ENCODE results near the gene AKR1B15. TPM values are rescaled to one million over a fixed set of nuclear protein-coding genes. Genes with fewer than 3 reads are reported as not detected.
"Not testable (repeated sequence)": the region's sequence is repeated elsewhere in the genome, so short reads cannot be mapped to it uniquely, and the experiment has no call there.

Gene AKR1B15
- total RNA-seq, 2 donors from 2014 or later = not detected

DNA sequence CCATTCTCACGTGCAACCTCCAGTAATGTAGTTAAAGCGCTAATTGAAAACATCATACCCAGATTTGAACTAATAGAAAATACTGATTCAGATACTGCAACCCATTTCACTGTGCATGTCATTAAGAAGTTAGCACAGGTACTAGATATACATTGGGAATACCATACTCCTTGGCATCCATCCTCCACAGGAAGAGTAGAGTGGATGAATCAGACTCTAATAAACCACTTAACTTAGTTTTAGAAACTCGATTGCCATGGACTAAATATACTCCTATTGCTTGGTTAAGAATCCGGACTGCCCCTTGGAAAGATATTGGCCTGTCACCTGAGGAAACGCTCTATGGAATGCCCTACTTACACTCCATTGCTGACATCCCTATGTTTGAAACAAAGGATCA lies 9.5 kb downstream of the AKR1B15 start:
- Mint-ChIP-seq H3K4me3 (no peak overlapping the region), H3K4me1 (peaks cover 2% of the 10 kb centered on the region), H3K9me3 (peaks cover 13% of the 10 kb centered on the region), H3K27ac (no peak overlapping the region), H3K36me3 (ENCODE audit: low read depth) (no peaks in the 10 kb centered on the region), H3K27me3 (ENCODE audit: insufficient read depth) (no peaks in the 10 kb centered on the region)
- Histone ChIP-seq H3K27ac (ENCODE audit: low read depth, low read length) (no peak overlapping the region), H3K4me3 (ENCODE audit: low read length) (no peak overlapping the region), H3K9ac (ENCODE audit: extremely low read depth, low read length, poor library complexity, severe bottlenecking) (no peak overlapping the region), H3K4me1 (ENCODE audit: control insufficient read depth, insufficient read depth, low read length) (no peaks in the 10 kb centered on the region), H3K27me3 (ENCODE audit: control insufficient read depth, insufficient read depth, low read length, poor library complexity, severe bottlenecking) (no peaks in the 10 kb centered on the region), H3K36me3 (ENCODE audit: control insufficient read depth, insufficient read depth, low read length) (no peaks in the 10 kb centered on the region), H3K9me3 (ENCODE audit: control insufficient read depth, low read length) (no peaks in the 10 kb centered on the region)
- 89 to 90% methylated on average over 4 to 5 of the region's 5 CpGs for WGBS, 2 experiments (ENCODE audit: insufficient coverage in 1 of 2, insufficient read length in 1 of 2)
- TF ChIP-seq, protein P1, sequence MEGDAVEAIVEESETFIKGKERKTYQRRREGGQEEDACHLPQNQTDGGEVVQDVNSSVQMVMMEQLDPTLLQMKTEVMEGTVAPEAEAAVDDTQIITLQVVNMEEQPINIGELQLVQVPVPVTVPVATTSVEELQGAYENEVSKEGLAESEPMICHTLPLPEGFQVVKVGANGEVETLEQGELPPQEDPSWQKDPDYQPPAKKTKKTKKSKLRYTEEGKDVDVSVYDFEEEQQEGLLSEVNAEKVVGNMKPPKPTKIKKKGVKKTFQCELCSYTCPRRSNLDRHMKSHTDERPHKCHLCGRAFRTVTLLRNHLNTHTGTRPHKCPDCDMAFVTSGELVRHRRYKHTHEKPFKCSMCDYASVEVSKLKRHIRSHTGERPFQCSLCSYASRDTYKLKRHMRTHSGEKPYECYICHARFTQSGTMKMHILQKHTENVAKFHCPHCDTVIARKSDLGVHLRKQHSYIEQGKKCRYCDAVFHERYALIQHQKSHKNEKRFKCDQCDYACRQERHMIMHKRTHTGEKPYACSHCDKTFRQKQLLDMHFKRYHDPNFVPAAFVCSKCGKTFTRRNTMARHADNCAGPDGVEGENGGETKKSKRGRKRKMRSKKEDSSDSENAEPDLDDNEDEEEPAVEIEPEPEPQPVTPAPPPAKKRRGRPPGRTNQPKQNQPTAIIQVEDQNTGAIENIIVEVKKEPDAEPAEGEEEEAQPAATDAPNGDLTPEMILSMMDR (conservative IDR thresholded peaks at IDR 0.05) = no peak
- DNase-seq = no peak

DNA sequence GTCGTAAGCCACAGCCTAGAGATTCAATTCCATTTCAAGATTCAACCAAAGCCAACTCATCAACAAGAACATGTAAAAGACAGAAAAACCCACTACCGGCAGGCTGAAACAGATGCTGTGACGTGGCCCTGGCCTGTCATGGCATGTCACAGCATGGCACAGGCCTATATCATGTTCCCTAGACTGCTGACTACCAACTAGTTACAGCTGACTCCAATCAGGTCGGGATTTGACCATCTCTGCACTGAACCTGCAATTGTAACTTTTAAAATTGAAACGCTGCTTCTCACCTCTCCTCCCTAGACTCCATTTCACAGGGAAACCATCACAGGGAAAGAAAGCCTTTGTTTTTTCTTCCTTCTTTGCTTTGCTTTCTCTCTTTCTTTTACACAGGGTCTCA lies 12.7 kb downstream of the AKR1B15 start:
- H3K4me3 Mint-ChIP-seq; H3K36me3 ChIP-seq (ENCODE audit: control insufficient read depth, insufficient read depth, low read length); H3K9me3 ChIP-seq (ENCODE audit: control insufficient read depth, low read length); H3K27ac ChIP-seq (ENCODE audit: low read depth, low read length); H3K4me1 ChIP-seq (ENCODE audit: control insufficient read depth, insufficient read depth, low read length); DNase-seq; H3K36me3 Mint-ChIP-seq (ENCODE audit: low read depth); H3K27ac Mint-ChIP-seq; H3K27me3 ChIP-seq (ENCODE audit: control insufficient read depth, insufficient read depth, low read length, poor library complexity, severe bottlenecking); H3K4me1 Mint-ChIP-seq; H3K4me3 ChIP-seq (ENCODE audit: low read length); H3K27me3 Mint-ChIP-seq (ENCODE audit: insufficient read depth); H3K9ac ChIP-seq (ENCODE audit: extremely low read depth, low read length, poor library complexity, severe bottlenecking): not testable (repeated sequence)
- WGBS, 2 experiments (ENCODE audit: insufficient coverage in 1 of 2, insufficient read length in 1 of 2) = 87 to 94% methylated on average over 2 to 4 of the region's 5 CpGs
- H3K9me3 Mint-ChIP-seq = peaks cover 19% of the 10 kb centered on the region

DNA sequence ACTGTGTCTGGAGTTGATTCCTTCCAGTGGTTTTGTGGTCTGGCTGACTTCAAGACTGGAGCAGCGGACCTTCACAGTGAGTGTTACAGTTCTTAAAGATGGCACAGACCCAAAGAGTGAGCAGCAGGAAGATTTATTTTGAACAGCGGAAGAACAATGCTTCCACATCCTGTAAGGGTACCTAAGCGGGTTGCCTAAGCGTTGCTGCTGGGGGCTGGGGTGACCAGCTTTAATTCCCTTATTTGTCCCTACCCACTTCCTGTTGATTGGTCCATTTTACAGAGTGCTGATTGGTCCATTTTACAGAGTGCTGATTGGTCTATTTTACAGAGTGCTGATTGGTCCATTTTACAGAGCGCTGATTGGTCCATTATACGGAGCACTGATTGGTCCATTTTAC lies 13.2 kb downstream of the AKR1B15 start:
- no peak for DNase-seq
- TF ChIP-seq, protein P1 (conservative IDR thresholded peaks at IDR 0.05) = no peak
- no peak overlapping the region for H3K9ac ChIP-seq (ENCODE audit: extremely low read depth, low read length, poor library complexity, severe bottlenecking)
- H3K9me3 ChIP-seq (ENCODE audit: control insufficient read depth, low read length) = no peaks in the 10 kb centered on the region
- H3K27ac ChIP-seq (ENCODE audit: low read depth, low read length) = no peak overlapping the region
- H3K36me3 Mint-ChIP-seq (ENCODE audit: low read depth) = no peaks in the 10 kb centered on the region
- H3K4me1 ChIP-seq (ENCODE audit: control insufficient read depth, insufficient read depth, low read length) = no peaks in the 10 kb centered on the region
- H3K27me3 Mint-ChIP-seq (ENCODE audit: insufficient read depth) = peaks cover 4% of the 10 kb centered on the region
- H3K4me3 Mint-ChIP-seq = no peak overlapping the region
- H3K27ac Mint-ChIP-seq = no peak overlapping the region
- peaks cover 19% of the 10 kb centered on the region for H3K9me3 Mint-ChIP-seq
- no peaks in the 10 kb centered on the region for H3K27me3 ChIP-seq (ENCODE audit: control insufficient read depth, insufficient read depth, low read length, poor library complexity, severe bottlenecking)
- no peaks in the 10 kb centered on the region for H3K36me3 ChIP-seq (ENCODE audit: control insufficient read depth, insufficient read depth, low read length)
- WGBS, 2 experiments (ENCODE audit: insufficient coverage in 1 of 2, insufficient read length in 1 of 2) = 92 to 94% methylated on average over 6 of the region's 6 CpGs
- H3K4me1 Mint-ChIP-seq = no peaks in the 10 kb centered on the region
- H3K4me3 ChIP-seq (ENCODE audit: low read length) = no peak overlapping the region

DNA sequence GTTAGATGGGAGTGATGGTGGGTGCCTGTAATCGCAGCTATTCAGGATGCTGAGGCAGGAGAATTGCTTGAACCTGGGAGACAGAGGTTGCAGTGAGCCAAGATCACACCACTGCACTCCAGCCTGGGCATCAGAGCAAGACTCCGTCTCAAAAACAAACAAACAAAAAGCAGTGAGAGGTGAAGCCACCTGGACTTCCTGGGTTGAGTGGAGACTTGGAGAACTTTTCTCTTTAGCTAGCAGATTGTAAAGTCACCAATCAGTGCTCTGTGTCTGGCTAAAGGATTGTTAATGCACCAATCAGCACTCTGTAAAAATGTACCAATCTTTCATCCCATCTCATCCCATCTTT lies 14.5 kb downstream of the AKR1B15 start:
- H3K9ac ChIP-seq (ENCODE audit: extremely low read depth, low read length, poor library complexity, severe bottlenecking); H3K4me3 ChIP-seq (ENCODE audit: low read length); H3K36me3 ChIP-seq (ENCODE audit: control insufficient read depth, insufficient read depth, low read length); H3K36me3 Mint-ChIP-seq (ENCODE audit: low read depth); H3K9me3 ChIP-seq (ENCODE audit: control insufficient read depth, low read length); H3K27ac Mint-ChIP-seq; H3K27me3 Mint-ChIP-seq (ENCODE audit: insufficient read depth); H3K4me3 Mint-ChIP-seq; H3K27me3 ChIP-seq (ENCODE audit: control insufficient read depth, insufficient read depth, low read length, poor library complexity, severe bottlenecking); H3K4me1 ChIP-seq (ENCODE audit: control insufficient read depth, insufficient read depth, low read length); H3K4me1 Mint-ChIP-seq; H3K27ac ChIP-seq (ENCODE audit: low read depth, low read length); DNase-seq: not testable (repeated sequence)
- 90 to 91% methylated on average over 2 of the region's 2 CpGs for WGBS, 2 experiments (ENCODE audit: insufficient coverage in 1 of 2, insufficient read length in 1 of 2)
- H3K9me3 Mint-ChIP-seq = peaks cover 28% of the 10 kb centered on the region

Measured in endodermal cell (in vitro differentiated cells).